SK-N-MC (cell line): ENCODE results near the gene NGEF.

ENCODE experiments used
- DNase-seq: peaks from one replicate; pipeline ENCODE4 v3.0.0-alpha.2; 2011; ENCODE audit warnings: low read depth, low spot score
- H3K27ac ChIP-seq: fragments of 200-600 bp; sonication (generic); 2 replicates; pipeline ENCODE4 v1.5.1; 2016; ENCODE audit warnings: mixed run types
- H3K36me3 ChIP-seq: fragments of 200-600 bp; sonication (generic); 2 replicates; pipeline ENCODE4 v1.6.1; 2017; ENCODE audit warnings: antibody characterized with exemption, low read length, mixed read lengths; ENCODE audit not compliant: insufficient read depth
- H3K4me3 ChIP-seq: fragments of 200-600 bp; sonication (generic); 2 replicates; pipeline ENCODE4 v1.5.1; 2016
- H3K9ac ChIP-seq: fragments of 200-600 bp; sonication (generic); 2 replicates; pipeline ENCODE4 v1.8.0; 2017; ENCODE audit warnings: mixed run types, mixed read lengths; ENCODE audit not compliant: insufficient read length
- H3K9me3 ChIP-seq: fragments of 200-600 bp; sonication (generic); 2 replicates; pipeline ENCODE4 v1.6.1; 2017; ENCODE audit warnings: low read depth, mild to moderate bottlenecking, antibody characterized with exemption, low read length, moderate library complexity, mixed read lengths
- EZH2 ChIP-seq: fragments of 200-600 bp; sonication (generic); IDR thresholded peaks from one replicate; pipeline ENCODE4 v1.6.1; 2017; ENCODE audit warnings: antibody characterized with exemption
- FOXP2 ChIP-seq: optimal IDR thresholded peaks from 2 replicates; pipeline ENCODE3; 2011; ENCODE audit warnings: mild to moderate bottlenecking, moderate library complexity; ENCODE audit not compliant: insufficient read depth; ENCODE audit errors: extremely low read length, control extremely low read depth
- POLR2AphosphoS5 ChIP-seq: IDR thresholded peaks from 2 replicates; pipeline ENCODE4 v1.6.1; 2012; ENCODE audit warnings: mild to moderate bottlenecking, low read depth, low read length, borderline replicate concordance

NGEF gene

GRCh38 chr2:233048569-233049193, 35.6 kb upstream of the NGEF start:
- no peaks in the 10 kb centered on the region for H3K9me3 ChIP-seq
- no peak overlapping the region for H3K9ac ChIP-seq
- TF ChIP-seq POLR2AphosphoS5 (no peak), FOXP2 (no peak), EZH2 (no peak)
- DNase-seq = no peak
- no peaks in the 10 kb centered on the region for H3K36me3 ChIP-seq
- H3K4me3 ChIP-seq = no peak overlapping the region
- no peak overlapping the region for H3K27ac ChIP-seq

GRCh38 chr2:233047667-233048066, 34.6 kb upstream of the NGEF start:
- Histone ChIP-seq H3K9ac (no peak overlapping the region), H3K27ac (no peak overlapping the region), H3K4me3 (no peak overlapping the region), H3K36me3 (no peaks in the 10 kb centered on the region), H3K9me3 (no peaks in the 10 kb centered on the region)
- TF ChIP-seq POLR2AphosphoS5 = no peak
- TF ChIP-seq FOXP2 = no peak
- TF ChIP-seq EZH2 = no peak
- no peak for DNase-seq

GRCh38 chr2:233047206-233047605, 34.1 kb upstream of the NGEF start:
- no peak overlapping the region for H3K27ac ChIP-seq
- no peak for DNase-seq

GRCh38 chr2:233044974-233045605, 32.0 kb upstream of the NGEF start:
- Histone ChIP-seq H3K9ac (no peak overlapping the region), H3K9me3 (no peaks in the 10 kb centered on the region), H3K4me3 (no peak overlapping the region), H3K36me3 (no peaks in the 10 kb centered on the region), H3K27ac (no peak overlapping the region)
- no peak for TF ChIP-seq FOXP2
- no peak for TF ChIP-seq POLR2AphosphoS5
- TF ChIP-seq EZH2 = no peak
- DNase-seq = no peak

More at GRCh38 chr2:233047206-233047605, 34.1 kb upstream of the NGEF start:
- Histone ChIP-seq H3K4me3 (no peak overlapping the region), H3K9ac (no peak overlapping the region), H3K36me3 (no peaks in the 10 kb centered on the region), H3K9me3 (no peaks in the 10 kb centered on the region)
- TF ChIP-seq EZH2 = no peak

- no peak for DNase-seq
- Histone ChIP-seq H3K36me3 (no peaks in the 10 kb centered on the region), H3K9me3 (no peaks in the 10 kb centered on the region), H3K9ac (no peak overlapping the region), H3K27ac (no peak overlapping the region), H3K4me3 (no peak overlapping the region)
- TF ChIP-seq EZH2 (no peak), FOXP2 (no peak), POLR2AphosphoS5 (no peak)
These were observed 29.5 kb upstream of the NGEF start for GRCh38 chr2:233042549-233042948.

GRCh38 chr2:233041722-233042323, 28.8 kb upstream of the NGEF start:
- H3K36me3 ChIP-seq = no peaks in the 10 kb centered on the region
- no peak for DNase-seq
- TF ChIP-seq EZH2 (no peak), FOXP2 (no peak), POLR2AphosphoS5 (no peak)
- H3K4me3 ChIP-seq = no peak overlapping the region
- no peaks in the 10 kb centered on the region for H3K9me3 ChIP-seq
- no peak overlapping the region for H3K9ac ChIP-seq
- no peak overlapping the region for H3K27ac ChIP-seq

GRCh38 chr2:233040571-233040970, 27.5 kb upstream of the NGEF start:
- no peak overlapping the region for H3K9ac ChIP-seq
- H3K36me3 ChIP-seq = no peaks in the 10 kb centered on the region
- no peak overlapping the region for H3K4me3 ChIP-seq
- DNase-seq = no peak
- H3K9me3 ChIP-seq = no peaks in the 10 kb centered on the region
- no peak for TF ChIP-seq FOXP2
- TF ChIP-seq EZH2 = no peak
- no peak for TF ChIP-seq POLR2AphosphoS5
- no peak overlapping the region for H3K27ac ChIP-seq

- H3K36me3 ChIP-seq = no peaks in the 10 kb centered on the region
- H3K9ac ChIP-seq = no peak overlapping the region
- H3K9me3 ChIP-seq = no peaks in the 10 kb centered on the region
- DNase-seq = no peak
- no peak overlapping the region for H3K27ac ChIP-seq
- TF ChIP-seq FOXP2 (no peak), POLR2AphosphoS5 (no peak), EZH2 (no peak)
- no peak overlapping the region for H3K4me3 ChIP-seq
These were observed 26.9 kb upstream of the NGEF start for GRCh38 chr2:233039846-233040530.
